Measurements from ENCODE around the gene CHURC1.

CHURC1 gene

DNA sequence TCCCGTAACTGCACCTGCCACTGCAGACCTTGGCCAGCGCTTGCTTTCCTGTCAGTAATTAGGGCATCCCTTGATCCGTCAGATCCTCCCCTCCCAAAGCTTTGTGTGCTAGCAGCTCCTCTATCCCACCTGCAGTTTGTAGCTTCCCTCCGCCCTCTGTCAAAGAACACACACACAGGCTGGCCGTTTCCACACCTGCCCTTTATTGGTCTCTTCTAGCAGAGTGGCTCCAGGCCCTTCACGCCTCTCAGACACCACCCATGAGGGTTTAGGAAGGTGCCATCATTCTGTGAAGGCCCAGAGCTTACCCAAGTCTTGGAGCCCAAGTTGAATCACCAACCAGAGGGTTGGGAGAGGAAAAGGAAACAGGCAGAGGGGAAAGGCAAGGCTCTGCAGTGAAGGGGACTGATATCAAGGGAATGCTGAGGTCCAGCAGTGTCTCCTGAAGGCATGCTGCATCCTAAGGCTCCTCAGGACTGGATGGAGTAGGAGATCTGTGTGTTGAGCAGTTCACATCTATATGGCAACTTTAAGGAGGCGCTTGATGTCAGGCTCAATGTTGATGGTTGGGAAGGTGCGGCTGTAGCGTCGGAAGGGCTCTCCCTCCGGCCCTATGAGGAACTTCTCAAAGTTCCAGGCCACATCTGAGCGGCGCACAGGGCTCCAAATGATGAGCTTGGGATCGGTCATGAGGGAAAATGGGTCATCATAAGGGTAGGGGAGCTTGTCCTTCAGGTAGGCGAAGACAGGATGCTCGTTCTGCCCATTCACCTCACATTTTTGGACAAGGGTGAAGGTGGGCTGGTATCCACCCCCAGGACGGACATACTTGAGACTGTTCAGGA lies 24.9 kb downstream of the CHURC1 start:
- no peak for DNase-seq (ENCODE audit: low spot score)

DNA sequence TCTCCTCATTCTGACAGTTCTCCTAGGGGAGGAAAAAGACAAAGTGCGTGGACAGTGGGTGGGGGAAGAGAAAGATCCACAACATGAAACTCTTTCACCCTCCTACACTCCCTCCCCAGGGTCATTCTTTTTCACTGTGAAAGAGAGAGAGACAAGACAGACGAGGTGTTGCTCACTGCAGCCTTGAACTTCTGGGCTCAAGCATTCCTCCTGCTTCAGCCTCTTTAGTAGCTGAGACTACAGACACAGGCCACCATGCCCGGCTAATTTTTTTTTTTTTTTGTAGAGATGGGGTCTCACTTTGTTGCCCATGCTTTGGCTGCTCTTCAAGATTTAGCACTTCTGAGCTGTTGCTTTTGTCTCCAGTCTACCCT lies 25.5 kb downstream of the CHURC1 start:
- no peak for DNase-seq (ENCODE audit: low spot score)

DNA sequence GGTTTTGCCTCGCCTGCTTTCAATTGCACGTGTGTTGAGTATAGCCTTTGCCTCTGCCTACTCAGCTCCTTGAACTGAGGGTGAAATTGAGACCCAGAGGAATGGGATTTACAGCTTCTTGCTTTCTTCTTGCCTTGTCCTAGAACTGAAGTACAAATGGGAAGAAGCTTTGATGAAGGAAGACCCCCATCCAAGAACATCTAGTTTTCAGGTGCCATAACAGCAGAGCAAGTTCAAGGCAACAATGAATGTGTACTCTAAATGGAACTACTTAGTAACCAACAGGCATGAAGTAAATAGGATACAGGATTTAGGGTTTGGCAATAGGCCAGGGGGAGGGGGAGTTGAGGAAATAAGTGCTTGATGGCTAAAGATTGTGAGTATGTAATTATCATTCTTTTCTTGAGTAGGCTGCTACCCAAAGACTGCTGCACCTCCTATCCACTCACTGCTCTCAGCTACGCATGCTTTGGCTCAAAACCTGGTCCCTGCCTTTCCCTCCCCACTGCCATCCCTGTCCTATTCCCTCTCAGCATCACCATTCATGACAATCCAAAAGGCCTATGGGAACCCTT lies 26.2 kb downstream of the CHURC1 start:
- no peak for DNase-seq (ENCODE audit: low spot score)

DNA sequence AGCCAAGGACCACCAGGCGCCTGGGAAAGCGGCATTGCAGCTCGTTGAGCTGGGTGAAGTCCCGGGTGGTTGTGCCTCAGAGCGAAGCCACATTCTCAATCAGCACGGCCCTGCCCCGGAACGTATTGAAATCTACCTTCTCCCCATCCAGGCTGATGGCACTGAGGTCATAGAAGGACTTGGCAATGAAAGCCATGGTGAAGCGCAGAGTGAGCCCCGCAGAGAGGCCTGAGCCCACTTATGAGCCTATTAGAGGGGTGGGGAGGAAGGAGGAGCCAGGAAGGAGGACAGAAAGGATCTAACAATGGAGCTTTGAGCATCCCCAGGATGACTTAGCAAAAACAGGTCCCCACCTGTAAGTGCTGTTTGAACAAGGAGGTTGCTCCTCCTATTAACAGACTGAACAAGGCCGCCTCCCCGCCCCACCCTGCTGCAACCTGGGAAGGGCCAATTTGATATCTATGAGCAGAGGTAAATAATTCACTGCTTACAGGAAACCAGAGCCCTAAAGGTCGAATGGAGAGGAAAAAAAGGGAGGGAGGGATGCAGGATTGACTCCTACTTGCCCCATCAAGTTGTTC lies 28.4 kb downstream of the CHURC1 start, which contains the start of gene GPX2:
Gene GPX2, minus strand, starts transcription at position 215 of the 581 bp plus-strand sequence. Its CDS starts 19 bp downstream, at position 196.
- DNase-seq (ENCODE audit: low spot score) = no peak

DNA sequence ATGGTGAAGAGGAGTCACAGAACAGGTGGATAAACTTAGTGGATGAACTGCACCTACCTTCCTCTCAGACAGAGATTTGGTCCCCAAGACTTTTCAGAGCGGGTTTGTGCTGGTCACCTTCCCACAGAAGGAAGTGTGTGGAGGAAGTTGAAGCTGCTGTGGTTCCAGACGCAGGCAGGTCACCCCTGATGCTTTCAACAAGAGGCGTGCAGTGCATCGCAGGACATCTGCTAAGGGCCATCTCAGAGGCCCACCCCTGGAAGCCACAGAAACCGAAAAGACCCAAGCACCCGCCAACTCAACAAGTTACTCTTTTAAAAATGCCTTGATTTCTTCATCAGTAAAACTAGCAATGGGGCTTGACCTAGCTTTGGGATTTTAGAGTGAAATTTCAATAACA lies 29.3 kb downstream of the CHURC1 start:
- no peak for DNase-seq (ENCODE audit: low spot score)

DNA sequence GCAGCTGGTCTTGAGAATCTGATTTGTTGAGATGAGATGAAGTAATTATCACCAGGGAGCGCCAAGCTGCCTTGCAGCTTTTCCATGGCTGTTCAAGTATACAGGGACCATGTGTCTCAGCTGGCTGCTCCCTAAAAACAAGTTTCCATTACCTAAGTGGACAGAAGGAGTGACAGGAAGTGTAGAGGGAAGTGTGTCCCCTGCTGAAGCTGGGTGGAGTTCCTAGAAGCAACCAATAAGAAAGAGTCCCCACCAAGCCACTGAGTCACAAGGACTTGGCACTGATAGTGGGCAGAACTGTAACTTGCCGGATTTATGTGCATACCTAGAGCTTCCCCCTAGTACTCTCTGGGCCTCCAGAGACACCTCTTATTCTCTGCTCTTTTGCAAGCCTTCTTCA lies 29.8 kb downstream of the CHURC1 start:
- DNase-seq (ENCODE audit: low spot score) = no peak

DNA sequence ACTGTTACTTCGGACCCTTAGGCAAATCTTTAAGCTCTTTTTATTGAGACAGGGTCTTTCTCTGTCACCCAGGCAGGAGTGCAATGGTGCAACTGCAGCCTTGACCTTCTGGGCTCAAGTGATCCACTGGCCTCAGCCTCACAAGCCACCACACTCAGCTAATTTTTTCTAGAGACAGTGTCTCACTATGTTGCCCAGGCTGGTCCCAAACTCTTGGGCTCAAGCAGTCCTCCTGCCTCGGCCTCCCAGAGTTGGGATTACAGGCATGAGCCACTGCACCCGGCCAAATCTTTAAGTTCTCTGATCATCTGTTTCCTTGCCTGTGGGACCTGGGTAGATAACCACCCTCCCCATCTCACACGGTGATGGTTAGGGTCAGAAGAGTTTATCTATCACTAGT lies 30.6 kb downstream of the CHURC1 start:
- DNase-seq (ENCODE audit: low spot score) = no peak

DNA sequence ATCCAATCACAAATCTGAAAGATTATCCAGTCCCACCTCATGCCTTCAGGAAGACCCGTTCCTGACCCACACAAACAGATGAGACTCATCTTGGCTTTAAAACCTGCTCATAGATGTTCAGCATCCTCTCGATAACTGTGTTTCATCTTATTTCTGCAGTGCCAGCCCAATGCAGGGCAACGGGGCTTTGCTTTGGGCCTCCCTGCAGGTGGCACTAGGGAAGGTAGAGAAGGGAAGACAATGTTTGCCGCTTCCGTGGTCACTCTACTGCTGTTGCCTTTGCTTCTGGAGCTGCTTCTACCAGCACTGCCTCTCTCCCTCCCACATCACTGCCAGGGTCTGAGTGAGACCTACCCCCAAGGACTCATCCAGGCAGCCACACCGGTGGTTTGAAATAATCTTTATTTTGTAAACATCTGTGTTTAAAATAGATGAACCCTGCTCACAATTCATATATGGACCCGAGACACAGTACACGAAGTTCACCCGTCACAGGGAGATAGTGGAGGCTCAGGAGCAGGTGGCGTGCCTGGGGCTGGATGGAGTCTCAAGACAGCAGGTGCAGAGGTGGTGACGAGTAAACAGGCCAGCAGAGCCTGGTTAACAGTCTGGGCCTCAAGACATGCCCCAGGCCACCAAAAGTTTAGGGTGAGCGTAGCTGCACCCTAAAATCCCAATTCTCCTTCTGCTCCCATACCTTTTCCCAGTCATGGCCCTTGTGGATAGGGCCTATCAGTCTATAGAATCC lies 31.4 kb downstream of the CHURC1 start:
- no peak for DNase-seq (ENCODE audit: low spot score)

DNA sequence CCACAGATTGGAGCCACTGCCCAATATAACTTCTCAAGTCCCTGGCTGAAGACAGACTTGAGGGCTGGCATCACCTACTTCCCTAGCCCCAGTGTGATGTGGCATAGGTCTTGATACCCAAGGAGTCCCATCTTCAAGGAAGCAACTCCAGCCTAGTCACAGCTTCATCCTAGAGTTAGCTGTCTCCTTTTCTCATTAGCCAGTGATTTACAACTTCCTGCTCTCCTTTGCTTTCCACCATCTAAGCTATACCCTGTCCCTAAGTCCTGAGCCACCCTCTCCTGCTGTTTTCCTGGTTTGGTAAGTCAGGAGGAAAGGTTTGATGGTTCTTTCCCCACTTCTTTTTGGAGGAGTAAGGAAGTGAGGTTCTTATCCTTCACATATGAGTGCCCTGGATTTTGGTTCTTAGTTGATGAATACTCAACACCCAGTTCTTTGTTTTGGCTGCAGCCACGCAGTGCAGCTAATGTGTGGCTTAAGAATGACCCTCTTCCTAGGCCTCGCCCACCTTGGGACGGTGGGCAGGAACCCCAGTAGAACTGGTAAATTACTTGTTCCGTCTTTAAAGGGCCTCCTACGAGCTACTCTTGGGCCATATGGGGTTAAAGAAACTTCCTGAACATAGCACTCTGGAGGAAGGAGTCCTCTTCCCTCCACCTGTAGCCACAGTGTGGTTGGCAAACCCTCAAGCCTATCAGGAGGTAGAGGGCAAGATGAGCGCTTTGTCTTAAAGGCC lies 32.2 kb downstream of the CHURC1 start:
- DNase-seq (ENCODE audit: low spot score) = no peak

DNA sequence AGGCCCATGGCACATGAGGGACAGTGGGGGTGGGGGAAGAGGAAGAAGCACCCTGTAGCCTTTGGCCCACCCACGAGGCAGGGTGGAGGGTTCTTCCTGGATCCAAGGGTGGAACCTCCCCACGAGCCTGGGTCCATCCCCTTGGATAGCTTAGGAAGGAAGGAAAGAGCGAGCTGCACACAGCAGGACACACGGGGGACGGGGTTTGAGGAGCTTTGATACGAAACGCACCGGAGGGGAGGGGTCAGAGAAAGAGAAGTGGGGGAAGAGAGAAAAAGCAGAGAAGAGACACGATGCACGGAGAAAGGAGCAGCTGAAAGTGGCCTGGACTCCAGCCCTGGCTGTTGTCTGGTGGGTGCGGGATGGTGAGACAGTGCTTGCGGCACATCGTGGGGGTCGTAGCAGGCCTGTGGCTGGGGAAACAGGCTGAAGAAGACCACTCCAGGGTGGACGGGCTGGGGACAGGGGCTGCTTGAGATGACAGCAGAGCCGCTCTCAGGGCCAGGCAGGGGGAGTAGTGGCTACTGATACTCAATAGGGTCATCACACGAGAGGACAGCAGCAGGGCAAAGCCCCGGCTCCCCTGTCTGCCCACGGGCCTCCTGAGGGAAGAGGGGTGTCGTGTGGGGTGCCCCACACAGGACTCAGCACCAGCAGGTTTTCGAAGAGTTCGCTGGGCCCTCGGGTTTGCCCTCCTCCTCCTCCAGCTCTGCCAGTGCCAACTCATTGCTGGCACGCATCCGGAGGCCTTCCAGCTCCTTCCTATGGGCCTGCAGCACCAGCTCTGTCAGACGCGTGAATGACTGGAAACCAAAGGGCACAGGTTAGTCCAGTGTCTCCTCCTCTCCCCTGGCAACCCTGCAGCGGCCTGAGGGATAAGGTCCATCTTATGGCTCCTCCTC lies 33.7 kb downstream of the CHURC1 start:
- DNase-seq (ENCODE audit: low spot score) = no peak

DNA sequence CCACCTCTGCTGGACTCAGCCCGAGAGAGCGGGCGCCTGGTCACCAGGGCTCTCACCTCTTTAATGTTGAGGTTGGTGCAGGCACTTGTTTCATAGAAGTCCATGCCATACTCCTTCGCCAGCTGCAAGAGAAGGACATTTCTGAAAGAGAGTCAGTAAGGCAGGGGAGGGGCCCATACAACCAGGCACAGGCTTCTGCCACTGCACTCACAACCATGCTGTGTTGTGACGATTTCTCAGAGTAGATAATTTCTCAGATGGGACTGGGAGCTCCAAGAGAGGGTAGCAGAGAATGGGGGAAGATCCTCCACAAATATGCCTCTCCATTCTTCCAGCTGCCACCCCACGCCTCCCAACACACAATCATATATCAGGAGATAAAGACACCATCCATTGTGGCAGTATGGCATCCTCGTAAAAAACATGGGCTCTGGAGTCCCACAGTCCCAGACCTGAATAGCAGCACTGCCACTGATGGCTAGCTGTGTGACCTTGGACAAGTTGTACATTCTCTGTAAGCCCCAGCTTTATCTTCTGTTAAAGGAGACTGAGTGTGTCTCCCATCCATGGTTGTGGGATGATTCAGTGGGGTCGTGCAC lies 34.5 kb downstream of the CHURC1 start:
- DNase-seq (ENCODE audit: low spot score) = no peak

DNA sequence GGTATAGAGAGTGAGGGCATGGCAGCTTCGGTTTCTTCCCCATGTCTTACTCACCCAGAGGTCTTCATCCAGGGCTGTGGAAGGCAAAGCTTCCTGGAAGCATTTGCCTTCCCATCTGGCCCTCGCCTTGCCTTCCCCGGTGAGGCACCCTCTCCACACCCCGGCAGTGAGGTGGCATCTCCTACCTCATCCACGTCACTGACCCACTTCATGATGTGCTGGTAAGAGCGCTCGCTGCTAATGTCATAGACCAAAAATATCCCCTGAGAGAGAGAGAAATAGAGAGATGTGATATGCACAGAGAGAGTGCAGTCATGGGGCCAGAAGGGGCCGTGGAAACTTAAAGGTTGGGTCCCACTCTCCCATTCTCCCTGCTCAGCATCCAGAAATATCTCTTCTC lies 36.6 kb downstream of the CHURC1 start:
- no peak for DNase-seq (ENCODE audit: low spot score)

DNA sequence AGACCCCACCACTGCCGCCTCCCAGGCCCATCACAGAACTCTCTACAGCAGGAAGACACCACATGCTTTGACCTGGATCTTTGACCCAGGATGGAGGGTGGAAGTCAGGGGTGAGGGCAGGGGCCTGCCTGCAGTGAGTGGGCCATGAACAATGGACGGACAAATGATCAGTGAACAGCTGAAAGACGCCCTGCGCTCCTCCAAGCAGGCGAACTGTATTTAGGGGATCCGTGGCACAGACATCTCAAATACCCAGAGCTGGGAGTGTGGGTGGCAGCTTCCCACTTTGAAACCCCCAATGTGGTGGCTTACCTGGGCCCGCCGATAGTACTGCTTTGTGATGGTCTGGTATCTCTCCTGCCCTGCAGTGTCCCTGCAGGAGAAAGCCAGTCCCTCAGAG lies 37.0 kb downstream of the CHURC1 start:
- no peak for DNase-seq (ENCODE audit: low spot score)

DNA sequence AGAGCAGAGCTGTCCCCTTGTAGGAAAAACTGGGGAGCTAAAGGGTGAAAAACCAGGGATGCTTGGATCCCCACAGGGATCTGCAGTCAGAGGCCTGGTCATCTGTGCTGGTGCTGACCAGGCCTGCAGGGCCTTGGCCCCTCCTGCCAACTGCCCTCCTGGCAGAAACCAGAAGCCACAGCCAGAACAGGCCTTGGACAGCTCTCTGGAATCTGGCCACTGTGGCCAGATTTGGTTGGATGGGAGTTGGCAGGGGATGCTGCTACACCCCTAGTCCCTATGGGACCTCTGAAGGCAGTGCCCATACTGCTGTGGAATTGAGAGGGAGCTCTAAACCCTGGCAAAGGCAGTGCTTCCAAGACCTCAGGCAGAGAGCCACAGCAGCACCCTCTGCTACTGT lies 37.5 kb downstream of the CHURC1 start:
- no peak for DNase-seq (ENCODE audit: low spot score)

DNA sequence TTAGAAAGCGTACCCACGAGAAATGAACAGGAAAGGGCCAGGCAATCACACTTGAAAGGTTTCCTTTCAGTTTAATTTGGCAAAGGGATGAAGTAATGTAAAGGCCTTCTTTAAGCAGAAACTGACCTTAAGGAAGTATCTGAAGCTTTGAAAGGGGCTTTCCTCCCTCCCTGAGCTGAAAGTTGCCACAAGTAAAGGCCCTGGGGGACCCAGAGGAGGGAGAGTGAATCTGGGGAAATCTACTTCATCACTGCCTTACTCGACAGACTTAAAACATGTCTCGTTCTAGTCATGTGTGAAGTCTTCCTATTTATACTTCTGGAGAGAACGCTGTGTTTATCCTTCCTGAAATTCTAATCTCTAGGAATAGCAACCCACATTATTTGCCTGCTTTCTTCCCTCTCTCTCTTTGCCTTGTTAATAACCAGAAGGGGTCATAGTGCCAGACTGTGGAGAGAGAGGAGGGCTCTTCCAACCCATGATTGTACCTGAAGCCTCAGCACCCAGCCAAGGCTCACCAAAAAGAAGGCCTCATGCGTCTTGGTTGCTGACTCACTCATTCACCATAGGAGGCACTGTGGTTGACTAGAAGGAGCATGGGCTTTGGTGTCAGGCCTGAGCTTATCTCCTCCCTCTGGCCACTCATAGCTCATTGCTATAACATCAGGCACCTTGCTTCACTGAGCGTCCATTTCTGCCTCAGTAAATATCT lies 38.5 kb downstream of the CHURC1 start:
- peak; percentile 18 for DNase-seq (ENCODE audit: low spot score)

DNA sequence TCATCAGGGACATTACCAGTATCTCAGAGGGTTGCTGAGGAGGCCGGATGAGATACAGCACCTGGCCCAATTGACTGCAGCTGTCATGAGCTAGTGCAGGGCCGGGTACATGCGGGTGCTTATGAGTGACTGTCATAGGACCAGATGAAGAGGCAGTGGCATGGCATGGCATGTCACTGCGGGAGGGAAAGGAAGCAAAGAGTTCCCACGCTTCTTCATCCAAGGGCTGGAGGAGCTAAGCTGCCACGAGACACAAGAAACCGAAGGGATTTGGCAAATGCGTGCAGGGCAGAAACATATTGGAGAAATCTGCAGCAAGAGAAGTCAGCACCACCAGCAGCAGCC lies 39.0 kb downstream of the CHURC1 start:
- no peak for DNase-seq (ENCODE audit: low spot score)

DNA sequence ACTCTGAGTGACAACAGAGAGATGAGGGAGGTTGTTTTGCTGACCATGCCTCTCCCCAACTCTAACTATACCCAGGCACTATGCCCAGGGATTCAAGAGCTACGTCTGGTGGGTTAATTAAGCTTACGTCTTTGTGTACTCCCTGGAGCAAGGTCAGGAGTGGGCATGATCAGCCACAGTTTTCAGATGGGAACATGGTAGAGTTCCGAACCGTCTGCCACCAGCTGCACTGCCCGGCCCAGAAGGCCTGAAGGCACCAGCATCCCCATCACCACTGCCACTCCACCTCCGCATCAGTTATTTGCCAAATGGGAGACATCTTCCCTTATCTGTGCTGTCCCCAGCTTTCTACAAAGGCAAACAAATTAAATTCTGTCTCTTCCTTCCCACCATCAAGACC lies 39.4 kb downstream of the CHURC1 start:
- DNase-seq (ENCODE audit: low spot score) = no peak

DNA sequence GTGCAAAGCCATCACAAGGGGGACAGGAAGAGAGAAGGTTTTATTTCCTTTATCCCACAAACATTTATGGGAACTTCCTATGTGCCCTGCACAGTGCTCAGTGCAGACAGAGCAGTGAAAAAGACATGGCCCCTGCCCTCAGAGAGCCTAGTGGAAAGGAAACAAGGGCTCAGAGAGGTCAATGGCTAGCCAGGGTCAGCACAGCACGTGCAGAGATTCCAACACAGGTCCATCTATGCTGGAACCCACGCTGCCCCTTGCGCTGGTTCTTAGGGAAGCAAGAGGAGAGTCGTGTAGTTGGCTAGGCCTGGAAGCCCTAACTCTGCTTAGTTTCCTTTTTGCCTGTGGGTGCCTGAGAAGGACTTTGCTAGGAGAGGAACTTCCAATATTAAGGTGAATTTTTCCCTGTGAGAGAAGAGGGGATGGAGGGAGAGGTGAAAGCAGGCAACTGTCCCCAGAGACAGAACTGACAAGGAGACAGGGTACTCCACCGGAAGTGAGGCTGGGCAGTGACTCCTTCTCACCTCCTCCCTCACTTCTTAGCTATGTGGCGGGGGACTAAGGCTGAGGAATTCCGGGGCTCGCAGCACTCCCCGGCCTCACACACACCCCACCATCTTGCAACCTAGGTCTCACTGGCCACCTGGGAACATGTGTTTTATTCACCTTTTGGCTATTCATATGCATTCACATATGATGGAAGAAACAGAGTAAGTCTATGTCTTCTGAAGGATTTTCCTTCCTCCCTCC lies 40.4 kb downstream of the CHURC1 start:
- no peak for DNase-seq (ENCODE audit: low spot score)

DNA sequence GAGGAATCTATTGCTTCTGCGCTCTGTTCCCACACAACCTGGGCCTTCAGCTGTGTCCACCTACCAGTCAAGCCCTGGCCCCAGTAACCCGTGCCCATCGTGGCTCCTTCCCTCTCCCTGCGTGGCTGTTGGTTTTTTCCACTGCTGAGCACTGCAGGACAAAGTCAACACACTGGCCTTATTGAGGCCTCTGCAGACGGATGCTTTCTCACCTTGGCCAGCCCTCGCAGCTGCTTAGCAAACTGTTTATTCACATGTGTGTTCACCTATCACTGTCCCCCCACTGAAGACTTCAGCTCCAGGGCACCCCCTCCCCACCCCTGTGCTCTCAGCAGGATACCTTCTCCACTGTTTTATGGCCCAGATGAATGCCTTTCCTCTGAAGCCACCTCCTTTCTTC lies 41.0 kb downstream of the CHURC1 start:
- DNase-seq (ENCODE audit: low spot score) = no peak
